ENCODE results near the gene TMEM53.

Gene TMEM53

GRCh38 chr1:44696101-44696500, 21.8 kb upstream of the TMEM53 start:
- TF ChIP-seq CTCF (conservative IDR thresholded peaks at IDR 0.05): no peak
- TF ChIP-seq ZFX (IDR thresholded peaks at IDR 0.05): no peak
- H3K27ac ChIP-seq: no peak overlapping the region

GRCh38 chr1:44695671-44696070, 21.4 kb upstream of the TMEM53 start:
- TF ChIP-seq CTCF (conservative IDR thresholded peaks at IDR 0.05) (no peak), ZFX (IDR thresholded peaks at IDR 0.05) (no peak)
- no peak overlapping the region for H3K27ac ChIP-seq

- no peak overlapping the region for H3K27ac ChIP-seq
- no peak for TF ChIP-seq ZFX (IDR thresholded peaks at IDR 0.05)
- no peak for TF ChIP-seq CTCF (conservative IDR thresholded peaks at IDR 0.05)
Measured at GRCh38 chr1:44694863-44695478, 20.7 kb upstream of the TMEM53 start.

- no peak for TF ChIP-seq CTCF (conservative IDR thresholded peaks at IDR 0.05)
- TF ChIP-seq ZFX (IDR thresholded peaks at IDR 0.05): no peak
- H3K27ac ChIP-seq: no peak overlapping the region
Measured at GRCh38 chr1:44693900-44694299, 19.6 kb upstream of the TMEM53 start.

- TF ChIP-seq ZFX (IDR thresholded peaks at IDR 0.05) (no peak), CTCF (conservative IDR thresholded peaks at IDR 0.05) (no peak)
- no peak overlapping the region for H3K27ac ChIP-seq
Measured at GRCh38 chr1:44693159-44693558, 18.9 kb upstream of the TMEM53 start.

GRCh38 chr1:44689447-44689765, 15.1 kb upstream of the TMEM53 start:
- TF ChIP-seq ZFX (IDR thresholded peaks at IDR 0.05) (no peak), CTCF (conservative IDR thresholded peaks at IDR 0.05) (no peak)
- no peak overlapping the region for H3K27ac ChIP-seq

- TF ChIP-seq ZFX (IDR thresholded peaks at IDR 0.05) (no peak), CTCF (conservative IDR thresholded peaks at IDR 0.05) (no peak)
- no peak overlapping the region for H3K27ac ChIP-seq
Measured at GRCh38 chr1:44688760-44689446, 14.6 kb upstream of the TMEM53 start.

All from C4-2B (cell line).